Measurements from ENCODE around the gene AGRN.
"Not testable (repeated sequence)": the region's sequence is repeated elsewhere in the genome, so short reads cannot be mapped to it uniquely, and the experiment has no call there.

AGRN gene

GRCh38 chr1:1020000-1020404 is at the start of gene AGRN:
Gene AGRN (plus strand): TSS chr1:1020120. CDS start chr1:1020173, 53 bp downstream.
- DNase-seq (ENCODE audit: low spot score) = peak; percentile 57

DNA sequence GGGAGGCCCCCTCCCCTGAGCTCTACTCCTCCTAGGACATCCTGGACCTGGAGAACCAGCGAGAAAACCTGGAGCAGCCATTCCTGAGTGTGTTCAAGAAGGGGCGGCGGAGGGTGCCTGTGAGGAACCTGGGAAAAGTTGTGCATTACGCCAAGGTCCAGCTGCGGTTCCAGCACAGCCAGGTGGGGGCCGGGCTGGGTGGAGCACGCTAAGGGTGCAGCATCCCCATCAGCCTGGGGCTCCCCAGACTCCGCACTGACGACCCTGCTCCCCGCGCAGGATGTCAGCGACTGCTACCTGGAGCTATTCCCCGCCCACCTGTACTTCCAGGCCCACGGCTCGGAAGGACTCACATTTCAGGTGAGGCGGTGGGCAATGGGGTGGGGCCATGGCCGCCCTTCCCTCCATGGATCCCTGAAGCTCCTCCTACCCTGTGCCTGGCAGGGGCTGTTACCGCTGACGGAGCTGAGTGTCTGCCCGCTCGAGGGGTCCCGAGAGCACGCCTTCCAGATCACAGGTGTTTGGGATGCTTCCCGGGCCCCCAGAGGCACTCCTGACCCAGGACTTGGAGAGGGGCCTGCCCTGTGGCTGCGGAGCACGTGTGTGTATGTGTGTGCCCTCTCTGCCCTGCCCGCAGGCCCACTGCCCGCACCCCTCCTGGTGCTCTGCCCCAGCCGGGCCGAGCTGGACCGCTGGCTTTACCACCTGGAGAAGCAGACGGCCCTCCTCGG is 49.5 kb upstream of the AGRN start:
- DNase-seq (ENCODE audit: low spot score) = no peak

GRCh38 chr1:970973-971730 is 48.8 kb upstream of the AGRN start:
- no peak for DNase-seq (ENCODE audit: low spot score)

DNA sequence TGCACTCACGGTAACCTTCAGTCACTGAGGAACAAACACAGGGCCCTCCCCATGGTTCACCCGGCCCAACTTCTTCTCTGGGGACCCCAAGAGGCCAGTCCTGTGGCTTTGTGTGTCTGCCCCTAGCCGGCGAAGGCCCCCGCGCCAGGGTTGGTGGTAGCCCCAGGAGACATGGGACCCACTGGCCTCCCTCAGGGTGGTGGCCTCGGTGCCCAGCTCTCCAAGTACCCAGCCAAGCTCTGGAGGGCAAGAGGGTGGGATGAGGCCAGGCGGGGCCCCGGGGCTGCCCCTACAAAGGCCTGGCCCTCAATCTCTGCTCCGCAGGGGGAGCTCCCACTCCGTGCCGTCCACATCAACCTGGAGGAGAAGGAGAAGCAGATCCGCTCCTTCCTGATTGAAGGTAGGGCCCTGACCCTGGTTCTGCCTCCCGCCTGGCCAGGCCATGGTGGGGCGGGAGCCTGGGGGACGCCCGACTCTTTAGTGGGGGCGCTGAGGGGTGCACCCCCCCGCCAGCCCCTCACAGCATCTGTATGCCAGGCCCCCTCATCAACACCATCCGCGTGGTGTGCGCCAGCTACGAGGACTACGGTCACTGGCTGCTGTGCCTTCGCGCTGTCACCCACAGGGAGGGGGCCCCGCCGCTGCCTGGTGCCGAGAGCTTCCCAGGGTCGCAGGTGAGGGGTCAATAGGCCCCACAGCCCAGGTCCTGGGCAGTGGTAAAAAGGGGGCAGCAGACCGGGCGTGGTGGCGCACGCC is 48.0 kb upstream of the AGRN start:
- DNase-seq (ENCODE audit: low spot score) = no peak

GRCh38 chr1:972726-973458 is 47.0 kb upstream of the AGRN start:
- no peak for DNase-seq (ENCODE audit: low spot score)

- DNase-seq (ENCODE audit: low spot score) = no peak
Observed at GRCh38 chr1:973459-974292, 46.2 kb upstream of the AGRN start.

GRCh38 chr1:974293-974640 is 45.7 kb upstream of the AGRN start:
- DNase-seq (ENCODE audit: low spot score) = no peak

- no peak for DNase-seq (ENCODE audit: low spot score)
Observed at GRCh38 chr1:974687-975328, 45.1 kb upstream of the AGRN start.

GRCh38 chr1:975365-975764 is 44.6 kb upstream of the AGRN start:
- no peak for DNase-seq (ENCODE audit: low spot score)

GRCh38 chr1:975896-976683 is 43.8 kb upstream of the AGRN start:
- peak; percentile 79 for DNase-seq (ENCODE audit: low spot score)

DNA sequence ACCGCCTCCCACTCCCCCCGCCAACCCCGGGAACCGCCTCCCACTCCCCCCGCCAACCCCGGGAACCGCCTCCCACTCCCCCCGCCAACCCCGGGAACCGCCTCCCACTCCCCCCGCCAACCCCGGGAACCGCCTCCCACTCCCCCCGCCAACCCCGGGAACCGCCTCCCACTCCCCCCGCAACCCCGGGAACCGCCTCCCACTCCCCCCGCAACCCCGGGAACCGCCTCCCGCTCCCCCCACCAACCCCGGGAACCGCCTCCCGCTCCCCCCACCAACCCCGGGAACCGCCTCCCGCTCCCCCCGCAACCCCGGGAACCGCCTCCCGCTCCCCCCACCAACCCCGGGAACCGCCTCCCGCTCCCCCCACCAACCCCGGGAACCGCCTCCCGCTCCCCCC is 43.1 kb upstream of the AGRN start:
- not testable (repeated sequence) for DNase-seq (ENCODE audit: low spot score)

- DNase-seq (ENCODE audit: low spot score) = no peak
Observed at GRCh38 chr1:978069-978834, 41.7 kb upstream of the AGRN start.

GRCh38 chr1:978835-979743 is 40.8 kb upstream of the AGRN start:
- DNase-seq (ENCODE audit: low spot score) = no peak

DNA sequence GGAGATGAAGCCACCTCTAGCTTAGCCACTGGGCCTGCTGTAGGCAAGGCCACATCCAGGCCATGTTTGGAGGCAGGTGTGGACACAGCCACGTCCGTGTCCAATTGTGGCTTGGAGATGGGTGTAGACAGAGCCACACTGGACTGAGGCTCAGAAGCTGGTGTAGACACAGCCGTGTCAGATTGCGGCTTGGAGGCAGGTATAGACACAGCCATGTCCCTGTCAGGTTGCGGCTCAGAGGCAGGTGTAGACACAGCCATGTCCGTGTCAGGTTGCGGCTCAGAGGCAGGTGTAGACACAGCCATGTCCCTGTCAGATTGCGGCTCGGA is 40.2 kb upstream of the AGRN start:
- no peak for DNase-seq (ENCODE audit: low spot score)

- DNase-seq (ENCODE audit: low spot score) = no peak
Observed at GRCh38 chr1:980137-980571, 39.8 kb upstream of the AGRN start.

DNA sequence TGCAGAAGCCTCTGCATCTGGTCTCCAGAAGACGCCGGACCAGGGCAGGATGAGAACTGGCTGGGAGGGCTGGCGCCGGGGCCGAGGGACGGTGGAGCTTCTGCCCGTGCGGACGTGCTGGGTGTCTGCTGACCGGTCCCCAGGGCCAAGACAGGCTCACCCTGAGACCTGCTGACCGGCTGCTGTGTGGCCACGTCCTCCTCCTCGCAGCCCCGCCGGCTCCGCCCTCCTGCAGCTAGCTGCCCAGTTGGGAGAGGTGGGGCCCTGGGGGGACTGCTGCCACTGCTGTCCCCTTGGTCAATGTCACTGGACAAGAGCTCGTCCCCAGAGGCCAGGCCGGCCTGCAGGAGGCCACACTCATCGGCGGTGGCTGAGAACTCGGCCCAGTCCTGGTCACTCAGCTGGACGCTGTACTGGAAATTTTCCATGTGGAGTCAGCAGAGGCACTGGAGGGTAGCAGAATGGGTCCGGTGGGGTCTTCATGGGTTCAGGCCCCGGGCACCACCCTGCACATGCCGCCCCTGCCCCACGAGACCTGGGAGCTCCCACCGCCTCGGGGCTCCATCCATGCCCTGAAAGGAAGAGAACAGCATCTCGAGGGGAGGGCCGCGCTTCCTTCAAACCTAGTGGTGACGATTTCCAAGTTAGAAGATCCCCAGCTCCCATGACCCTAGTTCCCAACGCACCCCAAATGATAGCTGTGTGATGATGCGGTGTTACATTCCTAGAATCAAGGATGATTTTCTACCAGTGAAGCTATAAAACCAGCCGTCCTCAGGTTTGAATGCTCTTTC is 39.1 kb upstream of the AGRN start:
- DNase-seq (ENCODE audit: low spot score) = no peak

DNA sequence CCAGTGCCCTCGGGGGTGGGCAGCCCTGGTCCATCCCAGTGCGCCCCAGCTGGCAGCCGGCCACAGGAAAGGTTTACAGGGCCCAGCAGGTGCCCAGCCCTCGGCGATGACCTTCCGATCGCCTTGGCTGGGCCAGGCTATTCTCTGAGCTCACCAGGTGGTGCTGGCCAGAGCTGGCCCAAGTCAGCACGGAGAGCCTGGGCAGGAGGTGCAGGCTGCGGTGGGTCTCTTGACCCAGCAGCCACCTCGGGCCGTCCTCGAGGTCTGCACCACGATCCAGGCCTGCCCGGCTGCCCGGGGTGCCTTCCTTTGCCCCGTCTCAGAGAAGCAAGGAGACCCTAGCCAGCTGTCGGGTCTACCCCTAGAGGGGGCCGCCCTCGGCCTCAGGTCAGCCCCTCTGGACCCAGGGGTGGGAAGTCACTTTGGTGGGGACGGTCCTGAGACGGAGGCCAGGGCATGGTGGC is 38.4 kb upstream of the AGRN start:
- DNase-seq (ENCODE audit: low spot score) = no peak

Data from germinal center (tissue), 1 donor.